Ectodermal cell (in vitro differentiated cells): Measurements from ENCODE around the gene PYCARD.

Source experiments
- H3K27ac ChIP-seq: 2 replicates; pipeline ENCODE4 v1.7.0; 2013; ENCODE audit warnings: mild to moderate bottlenecking, low read depth, low read length; ENCODE audit not compliant: insufficient read depth, poor library complexity, severe bottlenecking
- H3K27me3 ChIP-seq: 2 replicates; pipeline ENCODE4 v1.7.0; 2013; ENCODE audit warnings: mild to moderate bottlenecking, low read length; ENCODE audit not compliant: insufficient read depth, control insufficient read depth, poor library complexity, severe bottlenecking
- H3K36me3 ChIP-seq: one replicate; pipeline ENCODE4 v1.7.0; 2013; ENCODE audit warnings: low read length; ENCODE audit not compliant: control insufficient read depth, insufficient read depth
- H3K4me1 ChIP-seq: one replicate; pipeline ENCODE4 v1.7.0; 2013; ENCODE audit warnings: low read length; ENCODE audit not compliant: control insufficient read depth, insufficient read depth
- H3K4me3 ChIP-seq: 2 replicates; pipeline ENCODE4 v1.7.0; 2013; ENCODE audit warnings: low read depth, low read length, control low read depth; ENCODE audit not compliant: insufficient read depth
- H3K9me3 ChIP-seq: 2 replicates; pipeline ENCODE4 v1.7.0; 2013; ENCODE audit warnings: mild to moderate bottlenecking, low read length, moderate library complexity; ENCODE audit not compliant: control insufficient read depth
- WGBS, 2 experiments: methylation state at CpG; one replicate each; pipeline ENCODE4 v1.1.7; 2013; ENCODE audit warnings: missing lambda C conversion rate in 2 of 2; 5-methylcytosine and 5-hydroxymethylcytosine counted together

Gene PYCARD

DNA sequence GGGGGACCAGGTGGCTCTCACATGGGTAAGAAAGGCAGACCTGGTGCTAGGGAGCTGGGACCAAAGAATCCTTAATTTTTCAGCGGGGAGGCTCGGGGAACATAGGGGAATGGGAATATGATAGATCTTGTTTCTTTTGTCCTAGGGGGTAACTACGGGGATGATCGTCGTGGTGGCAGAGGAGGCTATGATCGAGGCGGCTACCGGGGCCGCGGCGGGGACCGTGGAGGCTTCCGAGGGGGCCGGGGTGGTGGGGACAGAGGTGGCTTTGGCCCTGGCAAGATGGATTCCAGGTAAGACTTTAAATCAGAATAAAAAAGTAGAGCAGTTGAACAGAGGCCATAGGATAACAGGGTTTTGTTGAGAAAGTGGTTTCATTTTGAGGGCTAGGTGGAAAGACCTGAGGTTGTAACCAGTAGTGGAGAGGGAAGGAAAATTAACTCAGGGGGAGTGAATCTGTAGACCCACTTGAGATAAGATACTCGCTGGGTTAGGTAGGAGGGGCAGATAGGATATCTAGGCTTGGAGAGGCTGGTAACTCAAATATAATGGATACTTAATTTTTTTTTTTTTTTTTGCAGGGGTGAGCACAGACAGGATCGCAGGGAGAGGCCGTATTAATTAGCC is 11.6 kb downstream of the PYCARD start:
- H3K4me3 ChIP-seq, result no peak overlapping the region
- no peaks in the 10 kb centered on the region for H3K27me3 ChIP-seq
- H3K27ac ChIP-seq, result no peak overlapping the region
- 96 to 97% methylated on average over 17 of the region's 17 CpGs for WGBS, 2 experiments
- no peaks in the 10 kb centered on the region for H3K9me3 ChIP-seq
- H3K36me3 ChIP-seq, result peaks cover 83% of the 10 kb centered on the region
- no peaks in the 10 kb centered on the region for H3K4me1 ChIP-seq

DNA sequence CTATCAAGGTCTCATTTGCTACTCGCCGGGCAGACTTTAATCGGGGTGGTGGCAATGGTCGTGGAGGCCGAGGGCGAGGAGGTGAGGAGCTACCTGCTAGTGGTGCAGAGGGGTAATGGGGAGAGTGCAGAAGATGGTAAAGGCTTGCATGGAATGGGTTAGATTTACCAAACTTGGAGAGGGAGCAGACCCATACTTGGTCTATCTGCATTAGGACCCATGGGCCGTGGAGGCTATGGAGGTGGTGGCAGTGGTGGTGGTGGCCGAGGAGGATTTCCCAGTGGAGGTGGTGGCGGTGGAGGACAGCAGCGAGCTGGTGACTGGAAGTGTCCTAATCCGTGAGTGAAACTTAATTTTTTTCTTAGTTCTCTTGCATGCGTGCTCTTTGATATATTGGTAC is 12.5 kb downstream of the PYCARD start:
- H3K27me3 ChIP-seq, result no peaks in the 10 kb centered on the region
- peaks cover 87% of the 10 kb centered on the region for H3K36me3 ChIP-seq
- H3K27ac ChIP-seq, result no peak overlapping the region
- H3K4me1 ChIP-seq, result no peaks in the 10 kb centered on the region
- WGBS, 2 experiments, result 95 to 97% methylated on average over 12 of the region's 12 CpGs
- no peaks in the 10 kb centered on the region for H3K9me3 ChIP-seq
- no peak overlapping the region for H3K4me3 ChIP-seq

DNA sequence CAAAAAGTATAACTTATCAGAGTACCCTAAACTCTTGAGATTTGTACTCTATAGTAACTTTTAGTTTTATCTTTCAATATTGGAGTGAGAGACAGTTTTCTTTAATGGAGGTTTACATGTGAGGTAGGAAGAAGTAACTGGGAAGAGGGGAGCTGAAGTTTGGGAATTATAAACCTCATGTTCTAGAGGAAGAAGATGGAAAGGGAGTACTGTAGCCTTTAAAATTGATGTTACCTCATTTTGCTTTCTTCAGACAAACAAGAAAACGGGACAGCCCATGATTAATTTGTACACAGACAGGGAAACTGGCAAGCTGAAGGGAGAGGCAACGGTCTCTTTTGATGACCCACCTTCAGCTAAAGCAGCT is 13.2 kb downstream of the PYCARD start:
- H3K36me3 ChIP-seq, result peaks cover 84% of the 10 kb centered on the region
- no peak overlapping the region for H3K4me3 ChIP-seq
- H3K9me3 ChIP-seq, result no peaks in the 10 kb centered on the region
- no peaks in the 10 kb centered on the region for H3K27me3 ChIP-seq
- no peaks in the 10 kb centered on the region for H3K4me1 ChIP-seq
- WGBS, 2 experiments, result 98 to 99% methylated on average over 2 of the region's 2 CpGs
- no peak overlapping the region for H3K27ac ChIP-seq

DNA sequence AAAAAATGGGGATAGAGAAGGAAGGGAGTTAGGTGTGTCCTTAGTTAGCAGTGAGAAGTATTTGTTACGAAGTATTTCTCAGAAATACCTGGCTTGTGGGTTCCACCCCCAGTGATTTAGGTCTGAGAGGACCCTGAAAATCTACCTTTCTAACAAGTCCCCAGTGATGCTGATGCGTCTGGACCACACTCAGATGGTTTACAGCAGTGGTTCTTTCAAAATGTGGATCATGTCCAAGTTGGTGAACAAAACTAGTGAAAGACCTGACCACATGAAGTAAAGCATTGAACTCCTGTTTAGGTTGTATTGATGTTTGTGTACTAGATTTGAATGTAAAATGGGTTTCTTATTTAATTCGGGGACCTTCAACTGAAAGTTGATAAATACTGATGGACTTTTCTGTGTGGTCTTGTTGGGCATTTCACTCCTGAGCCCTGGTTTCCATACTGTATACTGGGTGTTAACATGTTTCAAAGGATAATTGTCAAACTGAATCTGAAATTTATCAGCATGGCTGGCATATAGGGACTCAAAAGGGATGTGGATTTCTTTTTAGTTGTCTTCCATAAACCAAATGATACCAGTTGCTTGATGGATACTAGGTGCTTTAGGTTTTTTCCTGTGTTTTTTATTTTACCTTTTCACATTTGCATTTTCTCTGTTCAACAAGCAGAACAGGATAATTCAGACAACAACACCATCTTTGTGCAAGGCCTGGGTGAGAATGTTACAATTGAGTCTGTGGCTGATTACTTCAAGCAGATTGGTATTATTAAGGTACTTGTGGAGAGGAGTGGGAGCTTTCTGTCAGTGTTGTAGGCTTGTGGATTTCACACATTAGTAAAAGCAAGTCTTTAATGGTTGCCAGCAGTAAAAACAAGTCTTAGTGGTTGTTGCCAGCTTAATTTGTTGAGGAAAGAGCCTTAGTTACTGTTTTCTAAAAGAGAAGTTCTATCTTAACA is 13.8 kb downstream of the PYCARD start:
- no peaks in the 10 kb centered on the region for H3K9me3 ChIP-seq
- H3K36me3 ChIP-seq, result peaks cover 84% of the 10 kb centered on the region
- no peaks in the 10 kb centered on the region for H3K27me3 ChIP-seq
- no peaks in the 10 kb centered on the region for H3K4me1 ChIP-seq
- H3K27ac ChIP-seq, result no peak overlapping the region
- no peak overlapping the region for H3K4me3 ChIP-seq
- 97 to 98% methylated on average over 3 of the region's 3 CpGs for WGBS, 2 experiments

DNA sequence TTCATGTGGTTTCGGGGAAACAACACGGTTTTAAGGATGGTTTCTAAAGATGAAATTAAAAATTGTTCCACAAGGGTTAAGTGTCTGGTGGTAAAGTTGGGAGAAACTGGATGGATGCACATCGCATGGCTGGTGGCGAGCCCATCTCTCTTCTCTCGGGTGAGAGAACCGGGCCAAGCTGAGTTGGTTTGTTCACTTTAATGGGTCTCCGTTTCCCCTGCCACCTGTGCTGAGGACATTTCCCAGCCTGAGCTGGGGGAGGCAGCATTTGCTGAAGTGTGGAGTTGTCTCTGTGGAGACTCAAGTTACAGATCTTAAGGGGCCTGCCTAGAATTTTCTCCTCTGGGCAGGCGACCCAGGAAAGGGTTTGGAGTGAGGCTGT is 14.8 kb downstream of the PYCARD start:
- Histone ChIP-seq H3K27me3 (no peaks in the 10 kb centered on the region), H3K36me3 (peaks cover 85% of the 10 kb centered on the region), H3K4me3 (no peak overlapping the region), H3K9me3 (no peaks in the 10 kb centered on the region), H3K27ac (no peak overlapping the region), H3K4me1 (no peaks in the 10 kb centered on the region)
- 96 to 97% methylated on average over 8 of the region's 8 CpGs for WGBS, 2 experiments

DNA sequence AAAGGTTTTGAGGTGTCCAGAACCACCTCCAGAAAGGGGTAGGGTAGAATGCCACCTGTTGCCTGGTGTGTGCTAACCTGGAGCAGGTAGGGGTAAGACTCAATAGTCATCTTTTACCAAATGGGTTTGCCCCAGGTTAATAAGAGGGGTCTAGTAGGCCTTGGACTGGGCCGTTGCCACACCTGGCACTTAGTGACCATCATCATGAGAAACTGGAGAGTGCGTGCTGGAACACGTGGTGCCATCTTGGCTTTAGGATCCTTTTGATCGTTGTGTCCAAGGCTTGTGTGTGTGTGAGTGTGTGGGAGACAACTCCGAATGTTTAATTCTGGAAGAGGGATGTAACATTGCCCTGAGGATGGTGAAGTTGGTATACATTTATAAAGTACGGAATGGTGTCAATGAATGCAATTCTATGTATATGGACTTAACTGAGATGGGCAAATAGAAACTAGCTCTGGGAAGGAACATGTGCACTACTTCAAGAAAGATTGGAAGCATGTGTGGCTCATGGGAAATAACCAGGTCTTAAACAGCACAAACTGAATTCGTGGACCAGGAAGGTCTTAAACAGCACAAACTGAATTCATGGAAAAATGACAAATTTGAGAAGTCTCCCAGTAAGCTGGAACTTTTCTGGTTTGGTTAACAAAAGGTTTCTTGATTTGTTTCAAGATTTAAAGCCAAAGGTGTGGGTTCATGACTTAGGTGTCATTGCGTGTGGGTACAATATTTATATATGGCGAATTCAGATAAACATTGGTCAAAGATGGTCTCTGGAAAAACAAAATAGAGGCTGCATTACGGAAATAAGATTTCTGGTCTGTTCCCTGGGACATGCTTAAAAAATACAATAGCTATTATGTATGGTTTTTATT is 15.4 kb downstream of the PYCARD start:
- 95 to 97% methylated on average over 10 of the region's 10 CpGs for WGBS, 2 experiments
- no peak overlapping the region for H3K27ac ChIP-seq
- H3K4me1 ChIP-seq, result peaks cover 6% of the 10 kb centered on the region
- H3K36me3 ChIP-seq, result peaks cover 81% of the 10 kb centered on the region
- H3K4me3 ChIP-seq, result no peak overlapping the region
- H3K27me3 ChIP-seq, result no peaks in the 10 kb centered on the region
- no peaks in the 10 kb centered on the region for H3K9me3 ChIP-seq

DNA sequence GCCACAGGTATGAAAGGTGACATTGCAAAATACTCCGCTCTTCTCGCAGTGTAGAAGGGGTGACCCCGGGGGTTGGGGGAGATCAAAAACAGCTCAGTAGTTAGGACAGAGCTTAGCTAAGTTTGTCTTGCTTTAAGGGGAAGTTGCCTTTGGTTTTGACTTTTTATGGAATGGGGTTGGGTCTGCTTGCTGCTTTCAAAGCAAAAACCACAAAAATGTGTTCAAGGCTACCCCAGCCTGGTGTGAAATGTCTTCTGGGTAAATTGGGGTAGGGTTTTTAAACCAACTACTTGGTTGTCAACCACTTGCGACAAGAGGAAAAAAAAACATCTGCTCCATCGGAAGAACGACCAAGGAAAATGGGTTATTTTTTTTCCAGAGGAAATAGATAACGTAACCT is 16.4 kb downstream of the PYCARD start:
- 97 to 98% methylated on average over 7 of the region's 7 CpGs for WGBS, 2 experiments
- Histone ChIP-seq H3K9me3 (no peaks in the 10 kb centered on the region), H3K27me3 (no peaks in the 10 kb centered on the region), H3K4me3 (no peak overlapping the region), H3K36me3 (peaks cover 71% of the 10 kb centered on the region), H3K4me1 (peaks cover 7% of the 10 kb centered on the region), H3K27ac (no peak overlapping the region)

DNA sequence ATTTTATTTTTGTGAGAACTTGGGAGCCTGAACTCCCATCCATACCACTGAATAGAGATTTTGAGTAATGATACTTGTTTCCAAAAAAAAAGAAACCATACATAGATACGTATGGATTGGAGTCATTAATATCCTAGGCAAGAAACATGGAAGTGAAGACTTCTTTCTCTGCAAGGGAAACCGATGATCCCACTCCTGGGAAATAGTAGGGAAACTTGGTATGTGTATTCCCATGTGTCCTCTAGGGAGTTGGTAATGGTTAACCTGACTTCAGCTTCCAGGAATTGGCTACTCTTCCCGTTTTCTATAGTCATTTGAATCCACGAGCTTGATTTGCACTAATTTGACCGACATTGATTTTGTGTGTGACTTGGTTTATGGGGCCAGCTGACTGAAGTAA is 17.2 kb downstream of the PYCARD start:
- no peak overlapping the region for H3K4me3 ChIP-seq
- 96 to 97% methylated on average over 5 of the region's 5 CpGs for WGBS, 2 experiments
- peaks cover 62% of the 10 kb centered on the region for H3K36me3 ChIP-seq
- H3K27me3 ChIP-seq, result no peaks in the 10 kb centered on the region
- peaks cover 7% of the 10 kb centered on the region for H3K4me1 ChIP-seq
- no peak overlapping the region for H3K27ac ChIP-seq
- H3K9me3 ChIP-seq, result no peaks in the 10 kb centered on the region

DNA sequence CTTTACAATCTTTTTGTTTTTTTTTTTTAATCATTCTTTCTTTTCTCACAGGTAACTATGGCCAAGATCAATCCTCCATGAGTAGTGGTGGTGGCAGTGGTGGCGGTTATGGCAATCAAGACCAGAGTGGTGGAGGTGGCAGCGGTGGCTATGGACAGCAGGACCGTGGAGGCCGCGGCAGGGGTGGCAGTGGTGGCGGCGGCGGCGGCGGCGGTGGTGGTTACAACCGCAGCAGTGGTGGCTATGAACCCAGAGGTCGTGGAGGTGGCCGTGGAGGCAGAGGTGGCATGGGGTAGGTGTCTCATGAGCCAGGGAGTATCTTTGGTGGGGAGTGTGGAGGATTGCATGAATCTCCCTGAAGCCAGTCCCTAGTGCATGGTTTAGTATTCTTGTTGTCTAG is 17.7 kb downstream of the PYCARD start:
- Histone ChIP-seq H3K9me3 (no peaks in the 10 kb centered on the region), H3K27me3 (no peaks in the 10 kb centered on the region), H3K36me3 (peaks cover 58% of the 10 kb centered on the region), H3K27ac (no peak overlapping the region), H3K4me1 (peaks cover 7% of the 10 kb centered on the region), H3K4me3 (no peak overlapping the region)
- whole genome bisulfite sequencing, 2 experiments, result 96 to 97% methylated on average over 14 of the region's 14 CpGs
